ENCODE data around the gene RRP15.
"Not testable (repeated sequence)": the region's sequence is repeated elsewhere in the genome, so short reads cannot be mapped to it uniquely, and the experiment has no call there.

The RRP15 gene

GRCh38 chr1:218317061-218317460, 32.0 kb downstream of the RRP15 start:
- no peak overlapping the region for H3K9ac ChIP-seq (ENCODE audit: low read length)
- peaks cover 13% of the 10 kb centered on the region for H3K4me1 ChIP-seq (ENCODE audit: control insufficient read depth, low read depth, low read length)
- no peak overlapping the region for H3K27ac ChIP-seq (ENCODE audit: low read length)
- peaks cover 17% of the 10 kb centered on the region for H3K36me3 ChIP-seq (ENCODE audit: control insufficient read depth, low read depth, low read length)
- no peak overlapping the region for H3K4me3 ChIP-seq (ENCODE audit: low read length)
- no peaks in the 10 kb centered on the region for H3K9me3 ChIP-seq (ENCODE audit: control insufficient read depth, low read depth, low read length)
- H3K27me3 ChIP-seq (ENCODE audit: control insufficient read depth, insufficient read depth, low read length) = no peaks in the 10 kb centered on the region

GRCh38 chr1:218320182-218320581, 35.1 kb downstream of the RRP15 start:
- H3K27ac ChIP-seq (ENCODE audit: low read length); H3K27me3 ChIP-seq (ENCODE audit: control insufficient read depth, insufficient read depth, low read length); H3K9me3 ChIP-seq (ENCODE audit: control insufficient read depth, low read depth, low read length); H3K9ac ChIP-seq (ENCODE audit: low read length); H3K4me1 ChIP-seq (ENCODE audit: control insufficient read depth, low read depth, low read length); H3K4me3 ChIP-seq (ENCODE audit: low read length): not testable (repeated sequence)
- peaks cover 29% of the 10 kb centered on the region for H3K36me3 ChIP-seq (ENCODE audit: control insufficient read depth, low read depth, low read length)

GRCh38 chr1:218322762-218323161, 37.7 kb downstream of the RRP15 start:
- no peak overlapping the region for H3K4me3 ChIP-seq (ENCODE audit: low read length)
- no peak overlapping the region for H3K27ac ChIP-seq (ENCODE audit: low read length)
- H3K9ac ChIP-seq (ENCODE audit: low read length) = no peak overlapping the region
- no peaks in the 10 kb centered on the region for H3K9me3 ChIP-seq (ENCODE audit: control insufficient read depth, low read depth, low read length)
- no peaks in the 10 kb centered on the region for H3K4me1 ChIP-seq (ENCODE audit: control insufficient read depth, low read depth, low read length)
- no peaks in the 10 kb centered on the region for H3K27me3 ChIP-seq (ENCODE audit: control insufficient read depth, insufficient read depth, low read length)
- H3K36me3 ChIP-seq (ENCODE audit: control insufficient read depth, low read depth, low read length) = peaks cover 29% of the 10 kb centered on the region

GRCh38 chr1:218323568-218324225, 38.6 kb downstream of the RRP15 start:
- Histone ChIP-seq H3K4me3 (ENCODE audit: low read length) (no peak overlapping the region), H3K9me3 (ENCODE audit: control insufficient read depth, low read depth, low read length) (no peaks in the 10 kb centered on the region), H3K36me3 (ENCODE audit: control insufficient read depth, low read depth, low read length) (peaks cover 28% of the 10 kb centered on the region), H3K27me3 (ENCODE audit: control insufficient read depth, insufficient read depth, low read length) (no peaks in the 10 kb centered on the region), H3K27ac (ENCODE audit: low read length) (no peak overlapping the region), H3K9ac (ENCODE audit: low read length) (no peak overlapping the region), H3K4me1 (ENCODE audit: control insufficient read depth, low read depth, low read length) (no peaks in the 10 kb centered on the region)

- H3K9ac ChIP-seq (ENCODE audit: low read length) = no peak overlapping the region
- H3K4me3 ChIP-seq (ENCODE audit: low read length) = no peak overlapping the region
- no peaks in the 10 kb centered on the region for H3K4me1 ChIP-seq (ENCODE audit: control insufficient read depth, low read depth, low read length)
- no peak overlapping the region for H3K27ac ChIP-seq (ENCODE audit: low read length)
- peaks cover 27% of the 10 kb centered on the region for H3K36me3 ChIP-seq (ENCODE audit: control insufficient read depth, low read depth, low read length)
- H3K9me3 ChIP-seq (ENCODE audit: control insufficient read depth, low read depth, low read length) = no peaks in the 10 kb centered on the region
- no peaks in the 10 kb centered on the region for H3K27me3 ChIP-seq (ENCODE audit: control insufficient read depth, insufficient read depth, low read length)
Measured at GRCh38 chr1:218324226-218324580, 39.1 kb downstream of the RRP15 start.

GRCh38 chr1:218328769-218329168, 43.7 kb downstream of the RRP15 start:
- H3K9me3 ChIP-seq (ENCODE audit: control insufficient read depth, low read depth, low read length) = no peaks in the 10 kb centered on the region
- H3K27me3 ChIP-seq (ENCODE audit: control insufficient read depth, insufficient read depth, low read length) = no peaks in the 10 kb centered on the region
- no peaks in the 10 kb centered on the region for H3K4me1 ChIP-seq (ENCODE audit: control insufficient read depth, low read depth, low read length)
- no peaks in the 10 kb centered on the region for H3K36me3 ChIP-seq (ENCODE audit: control insufficient read depth, low read depth, low read length)
- no peak overlapping the region for H3K4me3 ChIP-seq (ENCODE audit: low read length)
- H3K9ac ChIP-seq (ENCODE audit: low read length) = no peak overlapping the region
- H3K27ac ChIP-seq (ENCODE audit: low read length) = no peak overlapping the region

- H3K27ac ChIP-seq (ENCODE audit: low read length) = no peak overlapping the region
- no peaks in the 10 kb centered on the region for H3K4me1 ChIP-seq (ENCODE audit: control insufficient read depth, low read depth, low read length)
- no peaks in the 10 kb centered on the region for H3K9me3 ChIP-seq (ENCODE audit: control insufficient read depth, low read depth, low read length)
- H3K9ac ChIP-seq (ENCODE audit: low read length) = no peak overlapping the region
- no peaks in the 10 kb centered on the region for H3K27me3 ChIP-seq (ENCODE audit: control insufficient read depth, insufficient read depth, low read length)
- H3K36me3 ChIP-seq (ENCODE audit: control insufficient read depth, low read depth, low read length) = no peaks in the 10 kb centered on the region
- H3K4me3 ChIP-seq (ENCODE audit: low read length) = no peak overlapping the region
Measured at GRCh38 chr1:218330043-218330623, 45.0 kb downstream of the RRP15 start.

GRCh38 chr1:218332416-218332815, 47.3 kb downstream of the RRP15 start:
- Histone ChIP-seq H3K27me3 (ENCODE audit: control insufficient read depth, insufficient read depth, low read length) (no peaks in the 10 kb centered on the region), H3K4me1 (ENCODE audit: control insufficient read depth, low read depth, low read length) (no peaks in the 10 kb centered on the region), H3K9ac (ENCODE audit: low read length) (no peak overlapping the region), H3K4me3 (ENCODE audit: low read length) (no peak overlapping the region), H3K27ac (ENCODE audit: low read length) (no peak overlapping the region), H3K9me3 (ENCODE audit: control insufficient read depth, low read depth, low read length) (no peaks in the 10 kb centered on the region), H3K36me3 (ENCODE audit: control insufficient read depth, low read depth, low read length) (peaks cover 4% of the 10 kb centered on the region)

GRCh38 chr1:218336328-218336727, 51.2 kb downstream of the RRP15 start:
- peaks cover 4% of the 10 kb centered on the region for H3K36me3 ChIP-seq (ENCODE audit: control insufficient read depth, low read depth, low read length)
- H3K27me3 ChIP-seq (ENCODE audit: control insufficient read depth, insufficient read depth, low read length) = no peaks in the 10 kb centered on the region
- H3K9me3 ChIP-seq (ENCODE audit: control insufficient read depth, low read depth, low read length) = no peaks in the 10 kb centered on the region
- H3K4me1 ChIP-seq (ENCODE audit: control insufficient read depth, low read depth, low read length) = peaks cover 10% of the 10 kb centered on the region
- H3K4me3 ChIP-seq (ENCODE audit: low read length) = no peak overlapping the region
- no peak overlapping the region for H3K27ac ChIP-seq (ENCODE audit: low read length)
- H3K9ac ChIP-seq (ENCODE audit: low read length) = no peak overlapping the region

- Histone ChIP-seq H3K9ac (ENCODE audit: low read length) (no peak overlapping the region), H3K27ac (ENCODE audit: low read length) (no peak overlapping the region)
Measured at GRCh38 chr1:218339267-218339831, 54.3 kb downstream of the RRP15 start.

GRCh38 chr1:218341325-218341724, 56.2 kb downstream of the RRP15 start:
- H3K9me3 ChIP-seq (ENCODE audit: control insufficient read depth, low read depth, low read length) = no peaks in the 10 kb centered on the region
- H3K9ac ChIP-seq (ENCODE audit: low read length) = no peak overlapping the region
- no peak overlapping the region for H3K27ac ChIP-seq (ENCODE audit: low read length)
- peaks cover 30% of the 10 kb centered on the region for H3K27me3 ChIP-seq (ENCODE audit: control insufficient read depth, insufficient read depth, low read length)
- no peaks in the 10 kb centered on the region for H3K36me3 ChIP-seq (ENCODE audit: control insufficient read depth, low read depth, low read length)
- peaks cover 10% of the 10 kb centered on the region for H3K4me1 ChIP-seq (ENCODE audit: control insufficient read depth, low read depth, low read length)
- H3K4me3 ChIP-seq (ENCODE audit: low read length) = no peak overlapping the region

More at GRCh38 chr1:218339267-218339831, 54.3 kb downstream of the RRP15 start:
- Histone ChIP-seq H3K4me1 (ENCODE audit: control insufficient read depth, low read depth, low read length) (peaks cover 10% of the 10 kb centered on the region), H3K9me3 (ENCODE audit: control insufficient read depth, low read depth, low read length) (no peaks in the 10 kb centered on the region), H3K4me3 (ENCODE audit: low read length) (no peak overlapping the region), H3K36me3 (ENCODE audit: control insufficient read depth, low read depth, low read length) (peaks cover 4% of the 10 kb centered on the region), H3K27me3 (ENCODE audit: control insufficient read depth, insufficient read depth, low read length) (peaks cover 12% of the 10 kb centered on the region)

- H3K27me3 ChIP-seq (ENCODE audit: control insufficient read depth, insufficient read depth, low read length) = peaks cover 38% of the 10 kb centered on the region
- no peak overlapping the region for H3K9ac ChIP-seq (ENCODE audit: low read length)
- H3K4me3 ChIP-seq (ENCODE audit: low read length) = no peak overlapping the region
- H3K9me3 ChIP-seq (ENCODE audit: control insufficient read depth, low read depth, low read length) = no peaks in the 10 kb centered on the region
- H3K4me1 ChIP-seq (ENCODE audit: control insufficient read depth, low read depth, low read length) = peaks cover 10% of the 10 kb centered on the region
- no peak overlapping the region for H3K27ac ChIP-seq (ENCODE audit: low read length)
- H3K36me3 ChIP-seq (ENCODE audit: control insufficient read depth, low read depth, low read length) = no peaks in the 10 kb centered on the region
Measured at GRCh38 chr1:218342091-218342490, 57.0 kb downstream of the RRP15 start.
